Endothelial cell of umbilical vein (primary cell): ENCODE measurements around the gene TMC3. TPM values are rescaled to one million over a fixed set of nuclear protein-coding genes. Genes with fewer than 3 reads are reported as not detected.

Experiments
- BruUV-seq: library from RNA; stranded (reverse); fragments of 400-500 nt; replicated peaks from 2 replicates; lab custom pipeline; 2021; lab: Mats Ljungman, UMichigan
- CTCF ChIA-PET: fragments of 300-600, 350-600 bp; sonication (Branson Sonifier 250); formaldehyde crosslinking; loops from one replicate; lab custom pipeline; 2021; ENCODE audit warnings: antibody characterized with exemption, inconsistent platforms; lab: Charles Lee
- POLR2A ChIA-PET: fragments of 300-600, 350-600 bp; sonication (Branson Sonifier 250); formaldehyde crosslinking; loops from one replicate; lab custom pipeline; 2021; ENCODE audit warnings: antibody characterized with exemption, inconsistent platforms; lab: Charles Lee
- DNase-seq: peaks from one replicate; pipeline ENCODE4 v3.0.0-alpha.2; 2011; ENCODE audit warnings: low read depth, low spot score
- FAIRE-seq: peaks from 2 replicates; lab custom pipeline; 2011; peaks lifted over from hg19 to GRCh38; lab: Jason Lieb, UNC
- H2AFZ ChIP-seq: 2 replicates; pipeline ENCODE4 v1.6.0; 2012; ENCODE audit warnings: low read depth, low read length, control low read depth, inconsistent platforms
- H3K27ac ChIP-seq: 2 replicates; pipeline ENCODE4 v1.5.1; 2011; ENCODE audit warnings: low read depth, mild to moderate bottlenecking, control low read depth, low read length, moderate library complexity; ENCODE audit not compliant: insufficient read depth
- H3K27me3 ChIP-seq, 2 experiments: 2 replicates each; pipeline versions ENCODE4 v1.6.0 to v1.6.1; 2011; ENCODE audit warnings: low read length in 2 of 2, mixed read lengths in 1 of 2; ENCODE audit not compliant: control insufficient read depth in 2 of 2, insufficient read depth in 2 of 2
- H3K36me3 ChIP-seq, 2 experiments: 2 replicates in 1 of 2; 3 replicates in 1 of 2; pipeline ENCODE4 v1.5.1; 2011; ENCODE audit warnings: low read length in 2 of 2, mild to moderate bottlenecking in 1 of 2, moderate library complexity in 1 of 2; ENCODE audit not compliant: control insufficient read depth in 2 of 2, insufficient read depth in 2 of 2; ENCODE audit errors: extremely low read depth in 1 of 2
- H3K4me1 ChIP-seq: 3 replicates; pipeline ENCODE4 v1.5.1; 2011; ENCODE audit warnings: mild to moderate bottlenecking, low read length; ENCODE audit not compliant: control insufficient read depth, insufficient read depth; ENCODE audit errors: extremely low read depth
- H3K4me2 ChIP-seq: 2 replicates; pipeline ENCODE4 v1.6.1; 2011; ENCODE audit warnings: low read length, control low read depth, mixed read lengths; ENCODE audit not compliant: insufficient read depth
- H3K4me3 ChIP-seq, 3 experiments: fragments of 200-600 bp in 1 of 3; sonication (generic), shearing (Covaris generic) in 1 of 3; replicated peaks in 1 of 3; 2 replicates each; pipeline ENCODE4 v1.5.1; 2011 to 2016; ENCODE audit warnings: control low read depth in 3 of 3, low read length in 3 of 3, mild to moderate bottlenecking in 2 of 3, inconsistent platforms in 1 of 3, low read depth in 1 of 3, moderate library complexity in 1 of 3; ENCODE audit not compliant: insufficient read depth in 1 of 3
- H3K79me2 ChIP-seq: 2 replicates; pipeline ENCODE4 v1.6.0; 2012; ENCODE audit warnings: low read length, inconsistent platforms; ENCODE audit not compliant: control insufficient read depth, insufficient read depth
- H3K9ac ChIP-seq: replicated peaks from 2 replicates; pipeline ENCODE3; 2011; ENCODE audit warnings: low read length, control low read depth; ENCODE audit not compliant: insufficient read depth; ENCODE audit errors: extremely low read depth
- H3K9me1 ChIP-seq: replicated peaks from 3 replicates; pipeline ENCODE4 v1.6.0; 2011; ENCODE audit warnings: mild to moderate bottlenecking, low read length; ENCODE audit not compliant: control insufficient read depth, insufficient read depth; ENCODE audit errors: extremely low read depth
- H3K9me3 ChIP-seq: replicated peaks from 2 replicates; pipeline ENCODE4 v1.5.1; 2012; ENCODE audit warnings: low read length, inconsistent platforms; ENCODE audit not compliant: control insufficient read depth, insufficient read depth
- H4K20me1 ChIP-seq: replicated peaks from 2 replicates; pipeline ENCODE3; 2011; ENCODE audit warnings: mild to moderate bottlenecking, low read length; ENCODE audit not compliant: control insufficient read depth, insufficient read depth; ENCODE audit errors: extremely low read depth
- CTCF ChIP-seq, 2 donors: IDR thresholded peaks; 1 replicate in 1 of 2; 2 replicates in 1 of 2; pipeline ENCODE4 v1.5.1; 2011; ENCODE audit warnings: low read length in 2 of 2, mild to moderate bottlenecking in 2 of 2, moderate library complexity in 2 of 2, control low read depth in 1 of 2, inconsistent platforms in 1 of 2, low read depth in 1 of 2; ENCODE audit not compliant: insufficient read depth in 1 of 2; ENCODE audit errors: extremely low read depth in 1 of 2
- EZH2 ChIP-seq: IDR thresholded peaks from 2 replicates; pipeline ENCODE4 v1.6.1; 2012; ENCODE audit warnings: borderline replicate concordance, low read depth, mild to moderate bottlenecking, moderate library complexity, low read length, inconsistent platforms; ENCODE audit not compliant: severe bottlenecking
- FOS ChIP-seq: IDR thresholded peaks from 2 replicates; pipeline ENCODE4 v1.6.1; 2011; ENCODE audit warnings: mild to moderate bottlenecking, low read length, moderate library complexity, borderline replicate concordance; ENCODE audit not compliant: insufficient read depth
- GATA2 ChIP-seq: IDR thresholded peaks from 2 replicates; pipeline ENCODE4 v1.7.0; 2011; ENCODE audit warnings: low read depth, mild to moderate bottlenecking, moderate library complexity, mixed read lengths, low read length; ENCODE audit not compliant: insufficient read length, insufficient read depth
- JUN ChIP-seq: IDR thresholded peaks from 2 replicates; pipeline ENCODE4 v1.6.1; 2011; ENCODE audit warnings: borderline replicate concordance, low read depth; ENCODE audit not compliant: insufficient read length, insufficient read depth
- MAX ChIP-seq: IDR thresholded peaks from 2 replicates; pipeline ENCODE4 v1.6.1; 2011; ENCODE audit not compliant: insufficient read depth, insufficient read length
- MYC ChIP-seq: IDR thresholded peaks from one replicate; pipeline ENCODE4 v1.6.1; 2011; ENCODE audit warnings: mild to moderate bottlenecking, low read depth, low read length
- POLR2A ChIP-seq: IDR thresholded peaks from 2 replicates; pipeline ENCODE4 v1.6.1; 2012; ENCODE audit warnings: low read depth, mild to moderate bottlenecking, control low read depth, low read length
- POLR2AphosphoS5 ChIP-seq: IDR thresholded peaks from 2 replicates; pipeline ENCODE4 v1.6.1; 2012; ENCODE audit warnings: low read depth, mild to moderate bottlenecking, control low read depth, low read length, moderate library complexity; ENCODE audit not compliant: insufficient read depth
- dilution Hi-C: fragments of 300-500 bp; cut with MboI; formaldehyde crosslinking; loops from one replicate; pipeline ENCODE4 v1.15.0; 2019; ENCODE audit warnings: low sequenced_read_pairs; ENCODE audit not compliant: extremely low pct_ligation_motif_present
- intact Hi-C: fragments of 100-400 bp; cut with micrococcal nuclease; formaldehyde crosslinking; loops from one replicate; pipeline ENCODE4 v1.10.0; 2022
- polyA plus RNA-seq, 4 experiments: library from polyadenylated mRNA; depleted of rRNA in 3 of 4; stranded (reverse) in 3 of 4; unstranded in 1 of 4; fragments of >200 nt; gene quantifications; 2 replicates each; pipeline versions ENCODE4 v1.2.1 to v1.2.3, GENCODE V29; 2011 to 2012; ENCODE audit warnings: missing spikeins in 1 of 4
- total RNA-seq: library from RNA; stranded (reverse); gene quantifications from 2 replicates; pipeline ENCODE4 v1.2.3, GENCODE V29; 2021

TMC3 gene
- total and polyA plus RNA-seq, 2 donors (not counting 3 experiments of a cell fraction or from before 2014, with no cell fraction given), result not detected

- Histone ChIP-seq H3K27me3 (peaks cover 0 to 5% of the 10 kb centered on the region in 2 experiments), H3K9ac (no peak overlapping the region), H2AFZ (peak overlapping the region; percentile 73), H3K4me2 (peak overlapping the region; percentile 23), H3K79me2 (no peaks in the 10 kb centered on the region), H4K20me1 (no peaks in the 10 kb centered on the region), H3K9me1 (no peaks in the 10 kb centered on the region), H3K27ac (no peak overlapping the region), H3K36me3 (no peaks in the 10 kb centered on the region), H3K9me3 (no peaks in the 10 kb centered on the region), H3K4me1 (peaks cover 8% of the 10 kb centered on the region), H3K4me3 (no peak overlapping the region)
- dilution Hi-C loops (no loop called here), intact Hi-C loops (no loop called here)
- TF ChIP-seq GATA2 (no peak), CTCF (IDR thresholded peaks at IDR 0.05; ENCODE audit: extremely low read depth in 1 of 2, insufficient read depth in 1 of 2, low read depth in 1 of 2, low read length in 2 of 2) (no peak), JUN (no peak), FOS (no peak), MYC (no peak), MAX (no peak), EZH2 (no peak), POLR2A (no peak), POLR2AphosphoS5 (no peak)
- no TSS peak for BruUV-seq
- DNase-seq, result peak; percentile 30
- POLR2A ChIA-PET, result no interaction called here
- CTCF ChIA-PET, result interaction anchor here (1.9 kb wide), 1 partner anchor 22 kb away, joined by 7 read pairs; no protein-coding TSS in a partner anchor
- no peak for FAIRE-seq
These were observed 77.3 kb downstream of the TMC3 start for GRCh38 chr15:81296673-81297072.
